Measurements from ENCODE around the gene CXCR1.
A peak's percentile ranks its signal among the peaks of the same experiment; 100 is the strongest.

CXCR1 gene

DNA sequence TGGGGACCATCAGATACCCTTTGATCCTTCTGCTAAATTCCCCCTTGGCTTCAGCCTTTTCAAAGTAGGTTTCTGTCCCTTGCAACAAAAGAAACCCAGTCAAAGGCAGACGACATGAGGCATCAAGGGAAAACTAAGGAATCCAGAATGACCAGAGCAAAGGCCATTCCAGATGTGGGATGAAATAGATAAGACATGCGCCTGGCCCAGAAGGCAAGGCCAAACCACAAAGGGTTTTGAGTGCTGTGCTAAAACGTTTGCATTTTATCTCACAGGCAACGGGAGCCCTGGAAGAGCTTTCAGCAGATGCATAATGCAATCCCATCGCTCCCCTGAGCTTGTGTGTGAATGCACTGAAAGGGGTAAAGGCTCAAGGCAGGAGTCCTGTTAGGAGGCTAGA, 17.7 kb downstream of the CXCR1 start:
- Mint-ChIP-seq H3K27me3 (peaks cover 21 to 23% of the 10 kb centered on the region in 2 donors), H3K27ac (no peak overlapping the region), H3K36me3 (ENCODE audit: insufficient read depth) (no peaks in the 10 kb centered on the region), H3K4me1 (ENCODE audit: low read depth in 2 of 2) (no peaks in the 10 kb centered on the region), H3K9me3 (no peaks in the 10 kb centered on the region), H3K4me3 (no peak overlapping the region)
- DNase-seq (no peak), ATAC-seq (replicated peaks) (no peak)

DNA sequence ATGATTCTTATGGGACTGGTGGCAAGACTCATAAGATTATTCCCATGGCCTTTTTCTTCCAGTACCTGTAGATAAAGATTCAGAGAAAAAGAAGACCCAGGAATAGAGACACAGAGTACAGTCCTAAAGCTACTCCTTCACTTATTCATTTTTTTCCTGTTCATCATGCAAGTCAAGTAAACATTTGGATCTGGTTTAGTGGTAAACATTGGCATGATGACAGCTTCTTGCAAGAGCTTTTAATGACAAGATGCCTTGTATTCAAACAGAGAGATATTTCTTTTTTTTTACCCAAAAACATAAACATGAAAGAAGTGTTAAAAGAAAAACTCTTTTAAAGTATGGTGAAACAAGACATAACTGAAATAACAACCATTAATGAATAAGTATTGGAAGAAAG, 20.7 kb downstream of the CXCR1 start:
- no peak overlapping the region for H3K4me3 Mint-ChIP-seq
- no peaks in the 10 kb centered on the region for H3K4me1 Mint-ChIP-seq (ENCODE audit: low read depth in 2 of 2)
- no peaks in the 10 kb centered on the region for H3K36me3 Mint-ChIP-seq (ENCODE audit: insufficient read depth)
- H3K27me3 Mint-ChIP-seq = peaks cover 15 to 23% of the 10 kb centered on the region in 2 donors
- no peaks in the 10 kb centered on the region for H3K9me3 Mint-ChIP-seq
- no peak for DNase-seq
- ATAC-seq (replicated peaks) = no peak
- no peak overlapping the region for H3K27ac Mint-ChIP-seq

DNA sequence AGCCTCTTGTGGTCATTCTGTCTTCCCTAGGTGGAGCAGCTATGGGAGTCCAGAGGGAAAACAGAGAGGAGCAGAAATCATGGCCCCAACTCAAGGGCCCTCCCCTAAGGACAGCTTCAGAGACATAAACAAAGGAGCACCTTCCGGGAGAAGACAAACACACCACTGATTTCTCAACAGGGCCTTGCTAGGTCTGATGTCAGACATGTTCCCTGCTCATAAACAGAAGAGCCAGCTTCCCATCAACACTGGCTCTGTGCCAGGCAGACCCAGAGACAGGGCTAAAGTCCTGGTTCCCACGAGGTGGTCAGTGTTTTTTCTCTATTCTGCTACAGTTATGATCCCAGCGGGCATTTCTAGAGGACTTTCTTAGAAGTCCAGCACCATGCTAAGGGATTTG, 21.6 kb downstream of the CXCR1 start:
- no peak for ATAC-seq (replicated peaks)
- Mint-ChIP-seq H3K27me3 (peaks cover 18 to 23% of the 10 kb centered on the region in 2 donors), H3K4me1 (ENCODE audit: low read depth in 2 of 2) (no peaks in the 10 kb centered on the region), H3K4me3 (no peak overlapping the region), H3K36me3 (ENCODE audit: insufficient read depth) (no peaks in the 10 kb centered on the region), H3K27ac (no peak overlapping the region), H3K9me3 (no peaks in the 10 kb centered on the region)
- DNase-seq = no peak

DNA sequence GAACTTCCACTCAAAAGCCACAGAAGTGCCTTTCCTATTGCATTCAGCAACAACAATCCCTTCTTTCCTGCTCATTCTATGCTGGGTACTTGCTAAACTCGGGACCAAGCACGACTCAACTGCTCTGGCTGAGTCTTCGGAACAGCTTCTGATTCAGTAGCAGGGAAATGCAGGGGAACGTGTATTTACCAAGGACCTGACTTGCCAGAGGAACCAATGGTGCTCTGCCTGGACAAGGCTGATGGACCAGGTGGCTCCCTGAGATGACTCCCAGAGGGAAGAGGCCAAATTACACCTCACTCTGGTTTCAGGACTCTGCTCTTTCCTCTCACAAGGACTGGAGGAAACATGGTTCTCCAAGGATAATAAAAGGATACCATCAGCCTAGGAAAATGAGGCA, 28.7 kb downstream of the CXCR1 start:
- Mint-ChIP-seq H3K27ac (no peak overlapping the region), H3K4me3 (no peak overlapping the region), H3K4me1 (ENCODE audit: low read depth in 2 of 2) (peaks cover 0 to 3% of the 10 kb centered on the region in 2 donors), H3K9me3 (no peaks in the 10 kb centered on the region), H3K27me3 (peaks cover 49 to 56% of the 10 kb centered on the region in 2 donors), H3K36me3 (ENCODE audit: insufficient read depth) (no peaks in the 10 kb centered on the region)
- no peak for DNase-seq
- no peak for ATAC-seq (replicated peaks)

DNA sequence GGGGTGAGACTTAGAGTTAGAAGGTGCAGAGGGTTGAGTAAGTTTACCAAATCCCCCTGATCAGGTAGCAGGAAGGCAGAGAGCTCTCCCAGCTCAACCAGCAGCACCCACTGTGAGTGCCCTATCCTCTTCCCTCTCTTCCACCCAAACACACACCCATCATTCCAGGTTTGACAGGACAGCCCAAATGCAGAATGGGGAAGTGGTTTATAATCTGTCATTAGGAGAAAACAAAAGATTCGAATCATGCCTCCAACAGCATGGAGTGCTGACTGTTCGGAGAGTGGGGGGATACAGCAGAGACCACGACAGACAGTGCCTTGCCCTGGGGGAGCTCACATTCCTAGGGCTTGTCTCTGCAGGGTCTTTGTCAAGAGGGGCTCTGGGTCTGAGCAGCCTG, 29.2 kb downstream of the CXCR1 start:
- Mint-ChIP-seq H3K27me3 (peaks cover 49 to 56% of the 10 kb centered on the region in 2 donors), H3K4me3 (no peak overlapping the region), H3K4me1 (ENCODE audit: low read depth in 2 of 2) (peaks cover 0 to 3% of the 10 kb centered on the region in 2 donors), H3K27ac (no peak overlapping the region), H3K9me3 (no peaks in the 10 kb centered on the region), H3K36me3 (ENCODE audit: insufficient read depth) (no peaks in the 10 kb centered on the region)
- ATAC-seq (replicated peaks) (no peak), DNase-seq (no peak)

DNA sequence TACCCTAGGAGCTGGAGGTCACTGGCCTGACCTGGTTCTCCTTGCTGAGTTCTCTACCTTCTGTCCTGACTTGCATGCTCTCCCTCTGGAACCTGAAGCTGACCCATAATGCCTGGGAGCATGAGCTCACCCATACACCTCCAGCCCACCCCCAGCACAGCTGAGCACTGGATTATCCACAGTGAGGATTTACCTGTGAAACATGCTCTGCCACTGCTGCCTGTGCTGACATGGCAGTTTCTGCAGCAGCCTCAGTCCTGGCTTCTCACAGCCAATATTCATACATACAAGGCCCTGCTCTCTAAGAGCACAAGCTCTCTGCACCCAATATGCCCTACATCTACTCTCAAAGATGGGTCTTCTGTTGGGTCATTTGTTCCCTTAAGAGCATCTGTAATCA, 35.9 kb downstream of the CXCR1 start:
- no peaks in the 10 kb centered on the region for H3K9me3 Mint-ChIP-seq
- no peak for DNase-seq
- no peak for ATAC-seq (replicated peaks)
- H3K4me1 Mint-ChIP-seq (ENCODE audit: low read depth in 2 of 2) = peaks cover 0 to 10% of the 10 kb centered on the region in 2 donors
- H3K4me3 Mint-ChIP-seq = no peak overlapping the region
- peak overlapping the region in 1 of 2 donors; percentile 71 for H3K27ac Mint-ChIP-seq
- H3K27me3 Mint-ChIP-seq = peaks cover 27 to 35% of the 10 kb centered on the region in 2 donors
- peaks cover 5% of the 10 kb centered on the region for H3K36me3 Mint-ChIP-seq (ENCODE audit: insufficient read depth)

DNA sequence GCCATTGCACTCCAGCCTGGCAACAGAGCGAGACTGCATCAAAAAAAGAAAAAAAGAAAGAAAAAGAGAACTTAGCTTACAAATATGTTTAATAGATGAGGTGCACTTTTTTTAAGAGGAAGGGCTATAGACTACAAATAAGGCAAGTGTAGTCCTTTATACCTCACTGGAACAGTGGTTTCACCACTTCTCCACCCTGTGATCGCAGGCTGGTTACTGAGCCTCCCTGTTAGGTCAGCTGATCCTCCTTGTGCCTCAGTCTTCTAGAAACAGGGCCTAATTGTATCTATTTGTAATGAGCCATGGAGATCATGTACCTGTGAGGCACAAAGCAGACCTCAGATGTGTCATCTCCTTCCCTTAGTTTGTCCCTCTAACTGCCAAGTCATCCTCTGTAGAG, 36.4 kb downstream of the CXCR1 start:
- Mint-ChIP-seq H3K9me3 (no peaks in the 10 kb centered on the region), H3K4me3 (no peak overlapping the region), H3K36me3 (ENCODE audit: insufficient read depth) (peaks cover 5% of the 10 kb centered on the region), H3K4me1 (ENCODE audit: low read depth in 2 of 2) (peaks cover 4 to 14% of the 10 kb centered on the region in 2 donors), H3K27ac (peak overlapping the region in 1 of 2 donors; percentile 71), H3K27me3 (peaks cover 27 to 35% of the 10 kb centered on the region in 2 donors)
- ATAC-seq (replicated peaks) (peak; percentile 79), DNase-seq (peak in 1 of 3 experiments; percentile 10)

DNA sequence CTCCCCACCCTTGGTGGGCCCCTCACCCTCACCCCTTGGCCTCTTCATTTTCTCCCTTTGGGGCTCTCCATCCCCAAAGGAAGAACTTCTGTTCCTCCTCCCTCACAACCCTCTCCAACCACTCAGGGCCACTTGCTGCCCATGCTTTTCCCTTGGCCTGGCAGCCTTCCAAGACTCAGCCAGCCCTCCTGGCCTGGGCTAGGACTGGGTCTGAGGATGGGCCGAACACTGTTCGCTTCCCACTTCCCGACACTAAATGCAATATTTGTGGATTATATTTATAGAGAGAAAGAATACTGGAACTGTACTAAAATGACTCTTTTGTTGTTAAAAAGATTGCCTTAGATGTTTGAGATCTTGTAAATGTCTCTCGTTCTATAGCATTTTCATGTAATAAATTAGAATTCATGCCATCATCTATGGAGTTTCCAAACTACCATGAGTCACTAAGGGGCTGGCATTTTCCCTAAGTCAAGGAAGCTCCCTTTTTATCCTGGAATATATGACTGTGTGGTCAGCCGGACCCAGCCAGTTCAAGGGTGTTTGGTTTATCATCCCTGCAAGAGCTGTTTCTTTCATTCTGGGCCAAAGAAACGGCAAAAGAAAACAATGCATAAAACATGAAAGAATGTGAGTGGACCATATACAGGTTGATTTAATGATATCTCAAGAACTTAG, 37.2 kb downstream of the CXCR1 start:
- H3K4me1 Mint-ChIP-seq (ENCODE audit: low read depth in 2 of 2) = peaks cover 4 to 16% of the 10 kb centered on the region in 2 donors
- H3K36me3 Mint-ChIP-seq (ENCODE audit: insufficient read depth) = peaks cover 5% of the 10 kb centered on the region
- DNase-seq (no peak), ATAC-seq (replicated peaks) (no peak)
- H3K27ac Mint-ChIP-seq = peak overlapping the region; percentile 7 to 71
- no peaks in the 10 kb centered on the region for H3K9me3 Mint-ChIP-seq
- H3K4me3 Mint-ChIP-seq = peak overlapping the region; percentile 38 to 65
- peaks cover 22 to 37% of the 10 kb centered on the region in 2 donors for H3K27me3 Mint-ChIP-seq

DNA sequence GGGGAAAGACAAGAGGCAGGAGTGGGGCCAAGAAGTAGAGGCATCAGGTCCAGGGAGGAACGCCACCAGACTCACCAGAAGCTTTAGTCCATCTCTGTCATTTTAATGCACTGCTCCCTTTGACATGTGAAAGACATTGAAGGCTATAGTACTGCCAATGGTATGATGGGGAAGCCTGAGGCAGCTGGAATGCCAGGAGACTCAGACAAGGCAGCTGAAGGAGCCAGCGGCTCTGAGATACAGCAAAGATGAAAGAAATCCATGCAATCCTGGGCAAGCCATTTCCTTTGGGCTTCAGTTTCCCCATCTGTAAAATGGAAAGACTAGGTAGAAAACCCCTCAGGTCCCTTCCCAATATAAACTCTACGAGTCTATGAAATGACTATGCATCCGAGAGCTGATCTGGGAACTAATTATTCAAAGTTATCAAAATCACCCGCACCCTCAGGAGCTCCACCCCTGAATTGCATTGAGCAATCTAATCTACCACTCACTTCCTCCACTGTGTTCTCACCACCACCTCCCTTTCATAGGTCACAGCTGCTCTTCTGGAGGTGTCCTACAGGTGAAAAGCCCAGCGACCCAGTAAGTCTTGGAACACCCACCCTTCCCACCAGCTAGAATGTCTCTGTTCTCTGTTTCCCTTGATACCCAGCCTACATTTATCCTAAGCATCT, 37.8 kb downstream of the CXCR1 start:
- ATAC-seq (replicated peaks) = peak; percentile 50
- Mint-ChIP-seq H3K4me1 (ENCODE audit: low read depth in 2 of 2) (peaks cover 4 to 16% of the 10 kb centered on the region in 2 donors), H3K4me3 (peak overlapping the region; percentile 38 to 65), H3K27ac (peak overlapping the region; percentile 7 to 44), H3K27me3 (peaks cover 22 to 41% of the 10 kb centered on the region in 2 donors), H3K36me3 (ENCODE audit: insufficient read depth) (peaks cover 5% of the 10 kb centered on the region), H3K9me3 (no peaks in the 10 kb centered on the region)
- no peak for DNase-seq

DNA sequence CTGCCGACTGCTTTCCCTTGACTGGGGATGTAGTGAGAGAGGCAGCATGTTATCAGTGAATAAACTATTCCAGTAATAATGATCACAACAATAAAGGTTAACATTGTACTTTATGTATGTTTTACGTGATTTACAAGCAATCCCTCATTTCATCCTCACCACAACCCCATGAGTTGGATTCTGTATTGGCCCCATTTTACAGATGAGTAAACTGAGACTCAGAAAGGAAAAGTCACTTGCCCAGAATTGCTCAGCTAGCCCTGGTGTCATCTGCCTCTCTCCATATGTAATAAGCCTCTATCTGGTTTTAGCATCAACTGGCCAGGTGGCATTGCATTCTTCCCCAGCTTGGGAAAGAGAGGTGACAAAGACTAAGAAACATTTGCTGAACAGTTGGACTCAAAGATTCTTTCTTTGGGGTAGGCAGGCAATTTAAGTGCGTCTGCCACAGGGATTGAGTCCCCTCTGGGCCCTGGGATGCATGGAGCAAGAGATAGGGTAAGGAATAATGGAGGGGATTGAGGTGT, 38.8 kb downstream of the CXCR1 start:
- Mint-ChIP-seq H3K27ac (peak overlapping the region in 1 of 2 donors; percentile 44), H3K4me1 (ENCODE audit: low read depth in 2 of 2) (peaks cover 4 to 16% of the 10 kb centered on the region in 2 donors), H3K36me3 (ENCODE audit: insufficient read depth) (peaks cover 5% of the 10 kb centered on the region), H3K9me3 (peaks cover 0 to under 1% of the 10 kb centered on the region in 2 donors), H3K27me3 (peaks cover 22 to 41% of the 10 kb centered on the region in 2 donors), H3K4me3 (peak overlapping the region in 1 of 2 donors; percentile 65)
- ATAC-seq (replicated peaks) (no peak), DNase-seq (no peak)

DNA sequence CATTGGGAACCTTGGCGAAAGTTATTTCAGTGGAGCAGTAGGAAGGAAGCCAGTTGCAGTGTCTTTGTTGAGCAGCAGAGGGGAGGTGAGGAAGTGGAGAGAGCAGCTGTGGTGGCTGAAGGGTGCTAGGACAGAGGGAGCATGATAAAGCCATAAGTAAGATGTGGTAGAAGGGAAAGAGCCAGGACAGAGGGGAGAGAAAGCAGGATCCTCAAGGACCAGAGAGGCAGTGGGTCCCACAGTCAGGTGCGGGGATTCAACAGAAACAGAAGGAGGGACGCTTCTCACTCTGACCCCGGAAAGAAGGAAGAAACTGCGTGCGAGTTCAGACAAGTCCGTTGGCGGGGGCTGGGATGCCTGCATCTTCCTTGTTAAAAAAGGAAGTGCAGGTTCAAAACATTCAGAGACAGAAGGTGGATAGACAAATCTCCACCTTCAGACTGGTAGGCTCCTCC, 41.1 kb downstream of the CXCR1 start, which contains the start of gene CXCR2:
Gene CXCR2, plus strand, starts transcription at position 403 of the 455 bp plus-strand sequence. CDS start 8,774 bp downstream, outside the sequence.
- Mint-ChIP-seq H3K27ac (peak within 1 kb of the TSS; percentile 30 to 56), H3K36me3 (ENCODE audit: insufficient read depth) (peaks cover 5% of the 10 kb centered on the region), H3K4me1 (ENCODE audit: low read depth in 2 of 2) (peaks cover 4 to 16% of the 10 kb centered on the region in 2 donors), H3K4me3 (peak within 1 kb of the TSS; percentile 22 to 69), H3K9me3 (peaks cover 0 to 3% of the 10 kb centered on the region in 2 donors), H3K27me3 (peaks cover 22 to 47% of the 10 kb centered on the region in 2 donors)
- ATAC-seq (replicated peaks) = peak; percentile 32
- no peak for DNase-seq

DNA sequence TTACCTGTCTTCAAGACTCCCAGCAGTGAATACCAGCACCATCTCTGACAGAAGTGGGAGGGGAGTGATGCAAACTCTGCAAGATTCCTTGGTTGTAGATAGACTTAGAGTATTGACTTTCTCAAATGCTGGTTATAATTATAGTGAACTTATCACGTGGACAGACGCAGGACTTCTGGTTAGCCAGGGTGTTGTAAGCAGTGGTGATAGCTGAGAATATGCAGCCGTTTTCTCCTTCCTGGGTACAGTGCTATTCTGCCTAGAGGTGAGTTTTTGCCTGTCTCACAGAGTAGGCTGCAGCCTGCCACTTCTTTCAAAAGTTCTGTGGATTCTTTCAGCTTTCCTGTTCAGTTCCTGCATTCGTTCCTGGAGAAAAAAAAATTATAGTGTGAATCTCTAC, 41.7 kb downstream of the CXCR1 start:
- no peak for DNase-seq
- peak overlapping the region; percentile 22 to 69 for H3K4me3 Mint-ChIP-seq
- ATAC-seq (replicated peaks) = peak; percentile 59
- peaks cover 25 to 53% of the 10 kb centered on the region in 2 donors for H3K27me3 Mint-ChIP-seq
- H3K36me3 Mint-ChIP-seq (ENCODE audit: insufficient read depth) = peaks cover 5% of the 10 kb centered on the region
- peaks cover 0 to 3% of the 10 kb centered on the region in 2 donors for H3K9me3 Mint-ChIP-seq
- H3K27ac Mint-ChIP-seq = peak overlapping the region; percentile 30 to 56
- H3K4me1 Mint-ChIP-seq (ENCODE audit: low read depth in 2 of 2) = peaks cover 4 to 16% of the 10 kb centered on the region in 2 donors

DNA sequence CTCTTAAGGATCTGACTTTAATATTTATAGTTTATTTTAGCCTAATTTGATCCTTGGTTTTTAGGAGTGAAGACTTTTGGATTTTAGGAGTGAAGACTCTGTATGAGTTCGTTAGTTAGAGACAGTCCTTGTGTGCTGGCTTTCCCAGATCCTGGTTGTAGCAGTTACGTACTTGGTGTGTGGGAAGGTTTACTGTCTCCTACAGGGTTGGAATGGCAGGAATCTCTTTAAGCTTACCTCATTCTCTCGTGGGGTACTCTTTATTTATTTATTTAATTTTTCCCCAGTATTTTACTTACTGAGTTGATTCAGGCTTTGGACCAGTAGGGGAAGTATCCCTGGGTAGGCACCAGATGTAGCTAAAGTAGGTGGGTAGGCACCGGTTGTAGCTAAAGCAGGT, 42.8 kb downstream of the CXCR1 start:
- H3K36me3 Mint-ChIP-seq (ENCODE audit: insufficient read depth) = no peaks in the 10 kb centered on the region
- no peak overlapping the region for H3K4me3 Mint-ChIP-seq
- no peak for DNase-seq
- ATAC-seq (replicated peaks) = no peak
- peaks cover 29 to 55% of the 10 kb centered on the region in 2 donors for H3K27me3 Mint-ChIP-seq
- H3K27ac Mint-ChIP-seq = no peak overlapping the region
- peaks cover 4 to 9% of the 10 kb centered on the region in 2 donors for H3K4me1 Mint-ChIP-seq (ENCODE audit: low read depth in 2 of 2)
- H3K9me3 Mint-ChIP-seq = peaks cover 0 to 3% of the 10 kb centered on the region in 2 donors
